H1 (cell line): ENCODE data around the gene MIA2. TPM values are rescaled to one million over a fixed set of nuclear protein-coding genes. Genes with fewer than 3 reads are reported as not detected.

Experiments
- CTCF ChIA-PET: fragments of 300-600 bp; sonication (Branson Sonifier 250); formaldehyde crosslinking; loops from one replicate; lab custom pipeline; 2021; ENCODE audit not compliant: partially characterized antibody; lab: Charles Lee
- POLR2A ChIA-PET: fragments of 300-600 bp; sonication (Branson Sonifier 250); formaldehyde crosslinking; loops from one replicate; lab custom pipeline; 2021; ENCODE audit warnings: inconsistent platforms; ENCODE audit not compliant: partially characterized antibody; lab: Charles Lee
- DNase-seq, 2 experiments: peaks; one replicate each; pipeline versions ENCODE4 v3.0.0 to v3.0.0-alpha.2; 2010 to 2022; ENCODE audit warnings: low spot score in 2 of 2, low read depth in 1 of 2, mixed read lengths in 1 of 2
- FAIRE-seq: peaks from 2 replicates; lab custom pipeline; 2011; peaks lifted over from hg19 to GRCh38; lab: Jason Lieb, UNC
- H2AFZ ChIP-seq: 2 replicates; pipeline ENCODE4 v1.8.1; 2012; ENCODE audit warnings: low read length, inconsistent platforms
- H2AK5ac ChIP-seq: 2 replicates; pipeline ENCODE4 v1.6.1; 2013; ENCODE audit warnings: low read depth, low read length
- H2BK120ac ChIP-seq: replicated peaks from 2 replicates; pipeline ENCODE3; 2013; ENCODE audit warnings: low read depth, low read length, inconsistent platforms
- H2BK12ac ChIP-seq: 2 replicates; pipeline ENCODE4 v1.6.1; 2013; ENCODE audit warnings: low read depth, low read length
- H2BK15ac ChIP-seq: 2 replicates; pipeline ENCODE4 v1.6.1; 2013; ENCODE audit warnings: low read length
- H2BK20ac ChIP-seq: 2 replicates; pipeline ENCODE4 v1.6.1; 2013; ENCODE audit warnings: low read length
- H2BK5ac ChIP-seq: 2 replicates; pipeline ENCODE4 v1.6.1; 2013; ENCODE audit warnings: low read depth, low read length
- H3K14ac ChIP-seq: 2 replicates; pipeline ENCODE4 v1.6.1; 2013; ENCODE audit warnings: inconsistent platforms; ENCODE audit not compliant: insufficient read length
- H3K18ac ChIP-seq: 2 replicates; pipeline ENCODE4 v1.6.1; 2013; ENCODE audit warnings: low read length; ENCODE audit errors: extremely low read depth
- H3K23ac ChIP-seq: 2 replicates; pipeline ENCODE4 v1.6.1; 2013; ENCODE audit warnings: inconsistent platforms; ENCODE audit not compliant: insufficient read length
- H3K23me2 ChIP-seq: 2 replicates; pipeline ENCODE4 v1.6.1; 2013; ENCODE audit warnings: low read depth, low read length
- H3K27ac ChIP-seq: 2 replicates; pipeline ENCODE4 v1.6.1; 2011; ENCODE audit warnings: low read depth, low read length, inconsistent platforms
- H3K27me3 ChIP-seq, 4 experiments: replicated peaks in 1 of 4; 1 replicate in 1 of 4; 2 replicates in 3 of 4; pipeline versions ENCODE4 v1.6.1 to v1.8.1; 2011 to 2013; ENCODE audit warnings: low read length in 3 of 4, mild to moderate bottlenecking in 3 of 4, inconsistent platforms in 2 of 4, mixed read lengths in 2 of 4, moderate library complexity in 1 of 4; ENCODE audit not compliant: control insufficient read depth in 3 of 4, insufficient read depth in 3 of 4; ENCODE audit errors: extremely low read depth in 1 of 4
- H3K36me3 ChIP-seq, 4 experiments: 2 replicates each; pipeline versions ENCODE4 v1.6.1 to v1.8.1; 2011 to 2013; ENCODE audit warnings: mild to moderate bottlenecking in 4 of 4, low read length in 3 of 4, moderate library complexity in 2 of 4, control low read depth in 1 of 4, inconsistent platforms in 1 of 4; ENCODE audit not compliant: insufficient read depth in 4 of 4, control insufficient read depth in 2 of 4
- H3K4ac ChIP-seq: replicated peaks from 2 replicates; pipeline ENCODE3; 2013; ENCODE audit warnings: low read length, low read depth, mixed read lengths, inconsistent platforms; ENCODE audit not compliant: insufficient read length
- H3K4me1 ChIP-seq, 4 experiments: replicated peaks in 1 of 4; 1 replicate in 1 of 4; 2 replicates in 3 of 4; pipeline versions ENCODE4 v1.6.1 to v1.8.1; 2011 to 2013; ENCODE audit warnings: low read length in 3 of 4, inconsistent platforms in 2 of 4, mixed read lengths in 1 of 4; ENCODE audit not compliant: insufficient read depth in 4 of 4, control insufficient read depth in 3 of 4
- H3K4me2 ChIP-seq, 2 experiments: 2 replicates each; pipeline versions ENCODE4 v1.6.1 to v1.8.1; 2011 to 2013; ENCODE audit warnings: low read depth in 2 of 2, low read length in 2 of 2, control low read depth in 1 of 2, inconsistent platforms in 1 of 2, mild to moderate bottlenecking in 1 of 2; ENCODE audit not compliant: insufficient read depth in 1 of 2
- H3K4me3 ChIP-seq, 4 experiments: fragments of 200-600, 300-600 bp in 1 of 4; sonication (generic), shearing (Covaris generic), sonication (Bioruptor Twin) in 1 of 4; 2 replicates each; pipeline versions ENCODE4 v1.5.1 to v1.8.1; 2011 to 2016; ENCODE audit warnings: low read length in 4 of 4, low read depth in 3 of 4, control low read depth in 2 of 4, inconsistent platforms in 2 of 4, mild to moderate bottlenecking in 2 of 4, mixed read lengths in 1 of 4, moderate library complexity in 1 of 4; ENCODE audit not compliant: insufficient read depth in 2 of 4; ENCODE audit errors: extremely low read depth in 1 of 4
- H3K56ac ChIP-seq: replicated peaks from 2 replicates; pipeline ENCODE3; 2013; ENCODE audit warnings: low read depth, mild to moderate bottlenecking, mixed read lengths, low read length, inconsistent platforms; ENCODE audit not compliant: insufficient read length
- H3K79me1 ChIP-seq: 2 replicates; pipeline ENCODE4 v1.6.1; 2013; ENCODE audit warnings: low read depth, low read length, control low read depth
- H3K79me2 ChIP-seq, 2 experiments: 2 replicates each; pipeline versions ENCODE4 v1.6.1 to v1.8.1; 2012 to 2013; ENCODE audit warnings: low read length in 2 of 2, mild to moderate bottlenecking in 2 of 2, inconsistent platforms in 1 of 2; ENCODE audit not compliant: insufficient read depth in 2 of 2, control insufficient read depth in 1 of 2
- H3K9ac ChIP-seq, 4 experiments: replicated peaks in 1 of 4; 1 replicate in 1 of 4; 2 replicates in 3 of 4; pipeline versions ENCODE4 v1.6.1 to v1.8.1; 2011 to 2013; ENCODE audit warnings: low read depth in 3 of 4, low read length in 3 of 4, control low read depth in 2 of 4, mild to moderate bottlenecking in 2 of 4, moderate library complexity in 2 of 4, inconsistent platforms in 1 of 4; ENCODE audit errors: extremely low read depth in 1 of 4
- H3K9me3 ChIP-seq, 2 experiments: 2 replicates each; pipeline versions ENCODE4 v1.6.1 to v1.8.1; 2012 to 2013; ENCODE audit warnings: mild to moderate bottlenecking in 2 of 2, moderate library complexity in 2 of 2, control low read depth in 1 of 2, inconsistent platforms in 1 of 2, low read depth in 1 of 2, low read length in 1 of 2, mixed read lengths in 1 of 2; ENCODE audit not compliant: insufficient read depth in 2 of 2
- H4K20me1 ChIP-seq, 2 experiments: replicated peaks in 1 of 2; 2 replicates each; pipeline versions ENCODE3 to v1.8.1; 2011 to 2013; ENCODE audit warnings: inconsistent platforms in 2 of 2, low read length in 2 of 2, mild to moderate bottlenecking in 1 of 2; ENCODE audit not compliant: insufficient read depth in 2 of 2, control insufficient read depth in 1 of 2
- H4K5ac ChIP-seq: 2 replicates; pipeline ENCODE4 v1.6.1; 2013; ENCODE audit warnings: low read length, low read depth, mixed read lengths, inconsistent platforms; ENCODE audit not compliant: insufficient read length
- H4K8ac ChIP-seq: 2 replicates; pipeline ENCODE4 v1.8.0; 2013; ENCODE audit warnings: mild to moderate bottlenecking, moderate library complexity, low read length, inconsistent platforms; ENCODE audit not compliant: insufficient read depth; ENCODE audit errors: extremely low read depth
- H4K91ac ChIP-seq: replicated peaks from 2 replicates; pipeline ENCODE3; 2013; ENCODE audit warnings: low read length, mixed read lengths, inconsistent platforms; ENCODE audit not compliant: insufficient read length
- MAFK ChIP-seq: IDR thresholded peaks from 2 replicates; pipeline ENCODE4 v1.6.1; 2012; ENCODE audit warnings: low read depth, mild to moderate bottlenecking, improper control_type of control experiment, low read length
- WGBS, 2 experiments: shearing (Covaris generic) in 1 of 2; methylation state at CpG; one replicate each; pipeline versions ENCODE4 v1.1.6 to v1.1.7; 2013 to 2015; ENCODE audit warnings: low lambda C conversion rate in 2 of 2, mixed read lengths in 2 of 2, inconsistent platforms in 1 of 2, low coverage in 1 of 2, missing lambda C conversion rate in 1 of 2; ENCODE audit not compliant: insufficient replicate concordance in 2 of 2, insufficient coverage in 1 of 2, insufficient read length in 1 of 2; ENCODE audit errors: extremely low coverage in 1 of 2, missing lambda C conversion rate in 1 of 2; 5-methylcytosine and 5-hydroxymethylcytosine counted together
- polyA plus RNA-seq, 7 experiments: library from polyadenylated mRNA; depleted of rRNA in 3 of 7; stranded (reverse) in 5 of 7; unstranded in 2 of 7; fragments of >200 nt in 5 of 7; fragments of 200-250 nt in 2 of 7; gene quantifications; 1 replicate in 5 of 7; 2 replicates in 1 of 7; 4 replicates in 1 of 7; pipeline versions ENCODE4 v1.2.1 to v1.2.3, GENCODE V29; 2011 to 2013; ENCODE audit warnings: missing spikeins in 2 of 7, mixed read lengths in 2 of 7
- total RNA-seq: library from RNA; stranded (reverse); fragmentation: NEBNext Ultra II Directional; extraction: Animal tissue kit (Norgen Biotek cat#: 25700); gene quantifications from 2 replicates; pipeline ENCODE4 v1.2.1, GENCODE V29; 2021
- TF ChIP-seq, protein P1 (sequence below), 3 experiments: IDR thresholded peaks; 1 replicate in 2 of 3; 2 replicates in 1 of 3; pipeline versions ENCODE4 v1.5.1 to v1.6.1; 2011; ENCODE audit warnings: low read length in 3 of 3, mild to moderate bottlenecking in 3 of 3, inconsistent platforms in 2 of 3, low read depth in 1 of 3, moderate library complexity in 1 of 3; ENCODE audit not compliant: insufficient read depth in 1 of 3; ENCODE audit errors: control extremely low read depth in 1 of 3

Gene MIA2
- total and polyA plus RNA-seq, 2 of the 8 experiments (the other 6 are each of a cell fraction or from before 2014, with no cell fraction given) = 10.1 to 15.0 TPM

DNA sequence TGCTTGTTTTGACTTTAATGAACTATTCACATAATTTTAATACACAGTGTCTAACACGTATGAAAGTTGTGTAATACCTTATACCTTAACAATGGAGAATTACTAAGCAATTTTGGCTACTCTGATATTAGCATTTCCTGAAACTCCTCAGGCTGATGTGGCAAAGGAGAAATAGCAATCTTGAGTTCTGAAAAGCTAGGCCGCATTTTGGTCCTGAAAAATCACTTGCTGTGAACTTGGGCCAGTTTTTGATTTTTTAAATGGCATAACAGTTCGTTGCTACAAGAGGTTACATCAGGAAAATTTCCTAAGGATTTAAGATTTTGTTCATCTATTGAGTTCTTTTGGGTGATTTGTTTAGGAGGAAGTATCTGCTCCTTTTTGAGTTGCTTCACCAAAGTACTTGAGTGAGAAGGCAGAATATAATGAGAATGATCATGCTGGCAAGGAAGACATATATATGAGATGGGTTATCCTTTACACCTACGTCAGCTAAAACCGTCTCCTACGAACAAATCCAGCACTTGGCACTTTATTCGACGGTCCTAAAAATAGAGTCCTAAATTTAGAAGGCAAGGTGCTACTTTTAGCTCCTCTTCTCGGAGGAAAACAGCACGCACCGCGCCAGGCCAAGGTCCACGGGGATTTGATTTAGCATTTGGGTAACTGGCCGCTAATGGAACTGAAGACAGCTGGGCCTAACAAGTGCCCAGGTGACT is 32.2 kb downstream of the MIA2 start:
- DNase-seq (no peak), FAIRE-seq (no peak)
- Histone ChIP-seq H3K4ac (no peak overlapping the region), H3K79me1 (no peaks in the 10 kb centered on the region), H3K79me2 (peaks cover 3 to 30% of the 10 kb centered on the region in 2 experiments; a peak in 2 of 4 replicates), H3K23ac (no peak overlapping the region), H3K27me3 (no peaks in the 10 kb centered on the region), H2AK5ac (no peak overlapping the region), H4K5ac (no peak overlapping the region), H3K9ac (peak overlapping the region in 3 of 4 experiments; percentile 80 to 85 (median 85); a peak in 6 of 7 replicates), H4K20me1 (no peaks in the 10 kb centered on the region), H2BK120ac (no peak overlapping the region), H2BK20ac (no peak overlapping the region), H2BK12ac (no peak overlapping the region; the same call in 1 of the 2 replicates), H4K8ac (peak overlapping the region; percentile 97; the same call in 1 of the 2 replicates), H2BK5ac (peak overlapping the region; percentile 55; the same call in 1 of the 2 replicates), H3K27ac (no peak overlapping the region), H3K4me1 (peaks cover 0 to 7% (median under 1%) of the 10 kb centered on the region in 4 experiments; a peak in 3 of 7 replicates), H3K36me3 (no peaks in the 10 kb centered on the region), H3K23me2 (peaks cover 4% of the 10 kb centered on the region), H3K18ac (peak overlapping the region; percentile 67; the same call in 1 of the 2 replicates), H3K4me2 (peak overlapping the region; percentile 87 to 98), H2BK15ac (0 out of 2 replicates have a peak overlapping the region, but pooled peaks have one; percentile 83), H3K14ac (no peak overlapping the region), H2AFZ (peak overlapping the region; percentile 97), H3K4me3 (peak overlapping the region; percentile 75 to 93 (median 84)), H4K91ac (no peak overlapping the region), H3K56ac (no peak overlapping the region), H3K9me3 (no peaks in the 10 kb centered on the region)
- POLR2A ChIA-PET = interaction anchor here (0.6 to 2.9 kb wide), 12 partner anchors 10 to 167 kb away, joined by 3 to 14 read pairs (median 4); partner anchors contain the start of genes FBXO33, PNN and TRAPPC6B
- CTCF ChIA-PET = no interaction called here
- TF ChIP-seq, protein P1, sequence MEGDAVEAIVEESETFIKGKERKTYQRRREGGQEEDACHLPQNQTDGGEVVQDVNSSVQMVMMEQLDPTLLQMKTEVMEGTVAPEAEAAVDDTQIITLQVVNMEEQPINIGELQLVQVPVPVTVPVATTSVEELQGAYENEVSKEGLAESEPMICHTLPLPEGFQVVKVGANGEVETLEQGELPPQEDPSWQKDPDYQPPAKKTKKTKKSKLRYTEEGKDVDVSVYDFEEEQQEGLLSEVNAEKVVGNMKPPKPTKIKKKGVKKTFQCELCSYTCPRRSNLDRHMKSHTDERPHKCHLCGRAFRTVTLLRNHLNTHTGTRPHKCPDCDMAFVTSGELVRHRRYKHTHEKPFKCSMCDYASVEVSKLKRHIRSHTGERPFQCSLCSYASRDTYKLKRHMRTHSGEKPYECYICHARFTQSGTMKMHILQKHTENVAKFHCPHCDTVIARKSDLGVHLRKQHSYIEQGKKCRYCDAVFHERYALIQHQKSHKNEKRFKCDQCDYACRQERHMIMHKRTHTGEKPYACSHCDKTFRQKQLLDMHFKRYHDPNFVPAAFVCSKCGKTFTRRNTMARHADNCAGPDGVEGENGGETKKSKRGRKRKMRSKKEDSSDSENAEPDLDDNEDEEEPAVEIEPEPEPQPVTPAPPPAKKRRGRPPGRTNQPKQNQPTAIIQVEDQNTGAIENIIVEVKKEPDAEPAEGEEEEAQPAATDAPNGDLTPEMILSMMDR (IDR thresholded peaks at IDR 0.05; ENCODE audit: control extremely low read depth in 1 of 3, insufficient read depth in 1 of 3, low read depth in 1 of 3, low read length in 3 of 3) = no peak
- 0 out of 2 replicates have a peak, but pooled peaks have one; percentile 1 for TF ChIP-seq MAFK
- WGBS, 2 experiments = 40% methylated on average over 14 of the region's 14 CpGs; no CpG with 5 or more reads in 1 of the 2 experiments
